ENCODE measurements around the gene CDK14.

DNA sequence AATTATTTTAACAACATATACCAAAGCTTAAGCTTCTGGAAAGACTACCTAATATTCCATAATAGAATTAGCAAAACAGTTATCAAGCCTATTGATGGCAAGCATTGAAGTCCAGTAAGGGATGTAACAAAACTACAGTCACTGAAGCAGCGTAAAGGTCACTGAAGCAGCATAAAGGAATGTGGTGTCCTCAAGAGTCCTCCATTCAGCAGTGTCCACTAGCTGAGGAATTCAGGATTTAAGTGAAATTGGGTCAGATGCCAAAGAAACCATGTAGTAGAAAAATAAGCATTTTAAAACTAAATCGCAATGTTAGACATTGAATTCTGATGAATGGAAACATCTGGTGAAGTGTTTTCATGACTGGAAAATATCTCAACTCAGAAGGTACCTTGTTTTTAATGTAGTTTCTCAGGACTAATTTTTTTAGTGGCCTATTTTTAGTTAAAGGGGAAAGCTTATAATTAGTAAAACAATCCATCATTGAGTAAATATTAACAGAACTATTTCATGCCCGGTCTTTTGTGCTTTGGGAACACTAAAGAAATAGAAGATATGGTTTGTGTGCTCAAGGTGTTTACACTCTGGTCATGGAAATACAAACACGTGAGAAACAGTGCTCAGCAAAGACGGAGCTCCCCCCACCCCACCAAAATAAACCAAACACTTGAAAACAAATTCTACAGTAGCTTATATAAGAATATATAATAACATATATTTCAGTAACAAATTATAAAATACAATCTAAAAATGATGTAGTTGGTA lies 121.4 kb downstream of the CDK14 start:
- TF ChIP-seq EZH2 (IDR thresholded peaks at IDR 0.05; ENCODE audit: low read length, missing control alignments) (no peak), CTCF (conservative IDR thresholded peaks at IDR 0.05 in 1 of 2, IDR thresholded peaks at IDR 0.05 in 1 of 2; ENCODE audit: low read depth in 1 of 2, low read length in 2 of 2) (no peak)

Measured in fibroblast of lung (primary cell).